ENCODE results near the gene TREX2.
"Not testable (repeated sequence)": the region's sequence is repeated elsewhere in the genome, so short reads cannot be mapped to it uniquely, and the experiment has no call there.

TREX2 gene

DNA sequence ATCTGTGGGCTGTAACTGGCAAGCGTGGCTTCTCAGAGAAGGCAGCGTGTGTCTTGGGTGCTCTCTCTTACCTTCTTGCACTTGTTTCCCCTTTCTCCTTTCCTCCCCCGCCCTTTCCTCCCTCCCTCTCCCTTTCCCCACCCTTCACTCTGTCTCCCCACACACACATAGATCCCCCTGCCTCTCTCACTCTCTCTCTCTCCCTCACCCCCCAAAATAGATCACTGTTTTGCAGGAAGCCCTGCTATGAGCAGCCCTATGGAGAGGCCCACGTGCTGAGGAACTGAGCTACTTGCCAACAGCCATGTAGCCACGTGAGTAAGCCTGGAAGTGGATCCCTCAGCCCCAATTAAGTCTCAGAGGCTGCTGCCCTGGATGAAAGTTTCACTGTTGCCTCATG is 40.4 kb downstream of the TREX2 start:
- no peak for DNase-seq

DNA sequence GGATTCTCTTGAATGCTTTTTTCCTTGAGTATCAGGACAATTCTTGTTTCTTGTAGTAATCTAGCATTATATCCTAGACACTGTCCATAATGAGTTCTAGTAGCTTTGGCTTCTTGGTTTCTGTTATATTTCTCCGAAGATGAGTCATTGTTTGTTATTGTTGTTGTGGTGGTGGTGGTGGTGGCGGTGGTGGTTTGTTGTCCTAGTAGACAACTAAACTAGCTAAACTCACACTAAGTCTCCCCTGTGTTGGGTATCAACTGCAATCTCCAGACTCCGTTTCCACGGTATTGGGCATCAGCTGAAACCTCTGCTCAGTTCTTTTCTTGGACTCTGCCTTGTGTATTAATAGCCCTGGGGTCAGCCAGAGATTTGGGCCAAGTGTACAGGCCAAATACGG is 41.5 kb downstream of the TREX2 start:
- DNase-seq = not testable (repeated sequence)

- no peak for DNase-seq
These were observed 44.6 kb downstream of the TREX2 start, which contains the start of gene PNMA6E for GRCh38 chrX:153401133-153401764. Gene PNMA6E, minus strand, starts transcription at chrX:153401350. Its CDS starts 2,501 bp downstream, at chrX:153398849.

DNA sequence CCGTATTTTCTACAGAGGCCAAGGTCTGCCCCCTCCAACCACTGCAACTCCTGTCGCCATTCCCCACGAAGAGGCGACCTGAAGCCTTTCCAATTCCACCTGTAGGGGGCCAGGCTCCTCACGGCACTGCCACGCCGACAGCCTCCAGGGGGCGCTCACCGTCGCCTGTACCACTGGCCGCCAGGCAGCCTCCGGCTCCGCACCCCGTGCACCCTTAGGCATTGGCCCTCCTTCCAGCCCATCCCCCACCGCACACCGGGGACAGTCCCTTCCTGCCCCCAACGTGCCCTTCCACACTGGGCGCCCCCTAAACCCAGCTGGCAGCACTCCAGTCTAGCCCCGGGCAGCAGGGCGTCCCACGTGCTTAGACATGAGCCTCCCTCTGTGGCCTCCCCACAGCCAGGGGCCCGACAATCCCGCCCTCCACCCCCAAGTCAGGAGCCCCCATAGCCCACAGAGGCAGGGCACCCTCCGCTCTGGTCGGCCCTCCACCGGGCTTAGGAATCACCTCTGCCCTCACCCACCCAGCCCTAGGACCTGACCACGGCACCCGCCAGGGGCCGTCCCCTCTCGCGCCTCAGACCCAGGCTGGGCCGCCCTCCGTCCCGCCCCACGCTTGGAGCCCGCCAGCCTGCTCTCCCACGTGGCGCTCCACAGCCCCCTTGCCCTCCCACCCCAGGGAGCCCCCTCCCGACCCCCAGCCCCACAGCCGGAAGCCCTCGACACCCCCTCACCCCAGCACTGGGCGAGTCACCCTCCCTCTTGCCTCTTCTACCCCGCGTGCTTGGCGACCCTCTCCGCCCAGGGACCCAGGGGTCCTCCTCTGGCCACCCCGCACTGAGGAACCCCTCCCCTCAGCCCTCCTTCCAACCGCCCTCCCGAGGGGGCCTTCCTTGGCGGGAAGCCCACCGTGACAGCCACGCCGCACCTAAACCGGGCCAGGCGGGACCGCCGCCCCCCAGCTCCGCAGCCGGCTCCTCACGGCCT is 45.4 kb downstream of the TREX2 start:
- DNase-seq = peak; percentile 35

- no peak for DNase-seq
These were observed 47.4 kb downstream of the TREX2 start for GRCh38 chrX:153398275-153398960.

- no peak for DNase-seq
These were observed 48.4 kb downstream of the TREX2 start for GRCh38 chrX:153397256-153397960.

DNA sequence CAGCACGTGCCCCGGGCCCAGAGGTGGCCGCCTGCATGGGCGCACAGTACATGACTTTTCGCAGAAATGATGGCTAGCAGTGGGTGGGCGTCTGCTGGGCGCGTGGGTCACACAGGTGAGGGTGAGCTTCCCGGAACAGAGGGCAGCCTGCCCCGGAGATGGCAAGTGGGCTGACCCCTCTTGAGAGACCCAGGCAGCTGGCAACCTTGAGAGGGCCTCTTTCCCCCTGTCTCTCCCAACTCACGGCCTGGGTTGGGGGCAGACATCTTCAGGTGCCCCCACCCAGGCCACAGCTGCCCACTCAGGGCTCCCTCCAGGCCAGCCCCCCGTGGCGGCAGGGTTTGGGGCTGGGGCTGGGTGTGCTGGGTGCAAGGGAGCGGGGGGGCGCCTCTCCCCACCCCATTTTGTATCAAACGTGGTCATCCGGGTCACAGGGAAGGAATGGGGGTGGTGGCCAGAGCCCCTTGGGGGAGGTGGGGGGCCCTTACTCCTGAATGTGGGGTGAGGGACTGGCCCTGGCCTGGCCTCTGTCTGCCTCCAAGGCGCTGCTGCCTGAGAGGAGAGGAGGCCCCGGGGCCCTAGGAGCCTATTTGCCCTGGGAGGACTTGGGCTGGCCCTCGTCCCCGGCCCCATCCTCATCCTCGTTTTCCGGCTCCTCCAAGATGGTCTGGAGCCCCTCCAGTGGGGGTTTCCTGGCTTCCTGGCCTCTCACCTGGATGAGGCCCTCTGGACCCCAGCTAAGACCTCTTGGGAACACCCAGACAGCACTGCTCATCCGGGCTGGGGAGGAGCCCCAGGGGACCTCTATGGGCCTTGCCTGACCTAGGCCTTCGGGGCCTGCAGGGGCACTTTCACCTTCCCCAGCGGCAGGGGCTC is 49.3 kb downstream of the TREX2 start:
- no peak for DNase-seq

DNA sequence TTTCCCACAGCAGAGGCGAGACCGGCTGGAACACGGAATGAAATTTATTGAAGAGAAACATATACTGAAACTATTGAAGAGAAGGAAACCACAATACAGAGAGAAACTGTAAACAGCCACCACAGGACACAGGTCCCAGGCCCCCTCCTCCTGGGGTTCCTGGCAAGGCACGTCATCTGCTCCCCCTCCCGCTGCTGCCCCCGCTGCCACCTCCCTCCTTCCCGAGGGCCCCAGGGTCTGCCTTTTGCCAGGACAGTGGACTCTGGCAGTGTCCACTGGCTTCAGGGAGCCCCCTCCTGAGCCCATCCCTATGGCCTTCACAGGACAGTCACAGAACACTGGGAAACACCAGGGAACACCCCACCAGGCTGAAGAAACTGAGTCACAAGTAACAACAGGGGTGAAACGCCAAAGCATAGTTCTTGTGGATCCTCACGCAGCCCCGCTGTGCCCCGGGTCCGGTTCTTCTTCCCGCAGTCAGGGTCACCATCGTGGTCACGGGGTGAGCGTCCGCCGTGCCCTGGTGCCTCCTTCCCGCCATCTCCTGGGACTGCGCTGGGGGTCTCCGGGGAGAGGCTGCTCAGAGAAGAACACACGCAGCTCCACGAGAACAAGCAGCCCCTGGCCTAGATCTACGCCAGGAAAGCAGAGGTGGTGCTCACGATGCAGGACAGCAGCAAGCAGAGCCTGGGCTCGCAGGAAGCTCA is 50.1 kb downstream of the TREX2 start:
- no peak for DNase-seq

GRCh38 chrX:153394612-153395011 is 51.2 kb downstream of the TREX2 start:
- no peak for DNase-seq

Data from central memory CD4-positive, alpha-beta T cell (primary cell).